SK-N-SH (cell line): ENCODE data around the gene POLR2A. TPM values are rescaled to one million over a fixed set of nuclear protein-coding genes. Genes with fewer than 3 reads are reported as not detected.

Experiments
- CTCF ChIA-PET: fragments of 300-600, 350-600 bp; formaldehyde crosslinking; extraction: SDS; loops from one replicate; lab custom pipeline; 2021; lab: Yijun Ruan, JAX
- POLR2A ChIA-PET: fragments of 350-600 bp; sonication (Branson Sonifier 250); formaldehyde crosslinking; extraction: SDS; loops from one replicate; lab custom pipeline; 2020; ENCODE audit warnings: antibody characterized with exemption, inconsistent platforms; lab: Yijun Ruan, JAX
- DNase-seq: peaks from one replicate; pipeline ENCODE4 v3.0.0; 2012
- H2AFZ ChIP-seq: fragments of 200-600 bp; sonication (generic); 2 replicates; pipeline ENCODE4 v1.8.1; 2016; ENCODE audit warnings: antibody characterized with exemption, mild to moderate bottlenecking, low read depth
- H3F3A ChIP-seq: fragments of 200-600 bp; sonication (generic); replicated peaks from 2 replicates; pipeline ENCODE3; 2016; ENCODE audit warnings: antibody characterized with exemption, mild to moderate bottlenecking; ENCODE audit not compliant: insufficient read depth
- H3K27ac ChIP-seq, 2 experiments: fragments of 200-500 bp in 1 of 2; fragments of 200-600 bp in 1 of 2; sonication (Bioruptor generic) in 1 of 2; sonication (generic), shearing (Covaris generic) in 1 of 2; 2 replicates each; pipeline versions ENCODE4 v1.5.1 to v1.6.1; 2014 to 2016; ENCODE audit warnings: low read depth in 2 of 2, inconsistent platforms in 1 of 2, low read length in 1 of 2, mild to moderate bottlenecking in 1 of 2, mixed read lengths in 1 of 2
- H3K27me3 ChIP-seq: fragments of 200-600 bp; sonication (generic), shearing (Covaris generic); 2 replicates; pipeline ENCODE4 v1.6.1; 2016; ENCODE audit warnings: mixed run types; ENCODE audit not compliant: insufficient read depth
- H3K36me3 ChIP-seq, 2 experiments: fragments of 200-500 bp in 1 of 2; fragments of 200-600 bp in 1 of 2; sonication (Bioruptor generic) in 1 of 2; sonication (generic) in 1 of 2; replicated peaks in 1 of 2; 2 replicates each; pipeline versions ENCODE3 to v1.5.1; 2014 to 2016; ENCODE audit warnings: low read length in 1 of 2, mild to moderate bottlenecking in 1 of 2; ENCODE audit not compliant: insufficient read depth in 2 of 2, control insufficient read depth in 1 of 2
- H3K4me1 ChIP-seq, 2 experiments: fragments of 200-500 bp in 1 of 2; fragments of 200-600 bp in 1 of 2; sonication (Bioruptor generic) in 1 of 2; sonication (generic), shearing (Covaris generic) in 1 of 2; 2 replicates each; pipeline versions ENCODE4 v1.5.1 to v1.6.1; 2014 to 2016; ENCODE audit warnings: low read depth in 1 of 2, low read length in 1 of 2, mixed run types in 1 of 2; ENCODE audit not compliant: insufficient read depth in 2 of 2, control insufficient read depth in 1 of 2
- H3K4me2 ChIP-seq: fragments of 200-600 bp; sonication (generic), shearing (Covaris generic); 2 replicates; pipeline ENCODE4 v1.6.1; 2017; ENCODE audit warnings: mixed run types
- H3K4me3 ChIP-seq, 2 experiments: fragments of 200-500 bp in 1 of 2; fragments of 200-600 bp in 1 of 2; sonication (Bioruptor generic) in 1 of 2; sonication (generic), shearing (Covaris generic) in 1 of 2; 2 replicates each; pipeline versions ENCODE4 v1.5.1 to v1.8.1; 2014 to 2016; ENCODE audit warnings: low read depth in 2 of 2, inconsistent platforms in 1 of 2, low read length in 1 of 2, mild to moderate bottlenecking in 1 of 2, mixed read lengths in 1 of 2, moderate library complexity in 1 of 2
- H3K79me2 ChIP-seq: fragments of 200-600 bp; sonication (generic); 2 replicates; pipeline ENCODE4 v1.8.1; 2017; ENCODE audit warnings: mild to moderate bottlenecking; ENCODE audit not compliant: insufficient read depth
- H3K9ac ChIP-seq: fragments of 200-600 bp; sonication (generic); 2 replicates; pipeline ENCODE4 v1.6.1; 2017; ENCODE audit warnings: mixed run types
- H3K9me2 ChIP-seq: fragments of 200-600 bp; sonication (generic); 2 replicates; pipeline ENCODE4 v1.6.1; 2017; ENCODE audit warnings: mixed run types
- H3K9me3 ChIP-seq: fragments of 200-600 bp; sonication (generic); 2 replicates; pipeline ENCODE4 v1.6.1; 2017; ENCODE audit warnings: mixed run types, mild to moderate bottlenecking, moderate library complexity
- H4K20me1 ChIP-seq: fragments of 200-600 bp; sonication (generic); 2 replicates; pipeline ENCODE4 v1.6.1; 2017; ENCODE audit warnings: mild to moderate bottlenecking, mixed run types; ENCODE audit not compliant: insufficient read depth
- ELF1 ChIP-seq: IDR thresholded peaks from 2 replicates; pipeline ENCODE4 v1.4.0; 2012
- EZH2phosphoT487 ChIP-seq: fragments of 200-600 bp; sonication (generic); IDR thresholded peaks from 2 replicates; pipeline ENCODE4 v1.6.1; 2017; ENCODE audit warnings: low read depth, mixed run types, mild to moderate bottlenecking, antibody characterized with exemption, moderate library complexity, borderline replicate concordance
- FOXJ3 ChIP-seq: sonication (generic); formaldehyde crosslinking; IDR thresholded peaks from 2 replicates; pipeline ENCODE4 v1.5.1; 2020; ENCODE audit warnings: mild to moderate bottlenecking, missing genetic modification reagents
- FOXM1 ChIP-seq: IDR thresholded peaks from 2 replicates; pipeline ENCODE4 v1.4.0; 2012; ENCODE audit warnings: low read depth, mild to moderate bottlenecking
- MXI1 ChIP-seq: IDR thresholded peaks from 2 replicates; pipeline ENCODE4 v1.6.1; 2012; ENCODE audit warnings: mild to moderate bottlenecking, low read depth, low read length, improper control_type of control experiment
- RCOR1 ChIP-seq: fragments of 150-350 bp; IDR thresholded peaks from 2 replicates; pipeline ENCODE4 v1.6.1; 2017; ENCODE audit warnings: antibody characterized with exemption, low read length
- RFX5 ChIP-seq: IDR thresholded peaks from 2 replicates; pipeline ENCODE4 v1.6.1; 2012; ENCODE audit warnings: mild to moderate bottlenecking, improper control_type of control experiment, low read length
- SIN3A ChIP-seq: IDR thresholded peaks from 2 replicates; pipeline ENCODE4 v1.6.1; 2012; ENCODE audit warnings: low read depth, mild to moderate bottlenecking, low read length, moderate library complexity, borderline replicate concordance
- TEAD4 ChIP-seq: IDR thresholded peaks from 2 replicates; pipeline ENCODE4 v1.4.0; 2012; ENCODE audit warnings: mild to moderate bottlenecking, borderline replicate concordance; ENCODE audit not compliant: insufficient read depth
- USF2 ChIP-seq: fragments of 150-350 bp; IDR thresholded peaks from 2 replicates; pipeline ENCODE4 v1.6.1; 2017; ENCODE audit warnings: antibody characterized with exemption, low read length, low read depth, borderline replicate concordance
- ZBTB33 ChIP-seq: IDR thresholded peaks from 2 replicates; pipeline ENCODE4 v1.4.0; 2012; ENCODE audit warnings: low read depth, borderline replicate concordance
- WGBS: methylation state at CpG from one replicate; pipeline ENCODE4 v1.1.6; 2017; ENCODE audit warnings: low lambda C conversion rate; 5-methylcytosine and 5-hydroxymethylcytosine counted together
- polyA plus RNA-seq, 3 experiments: library from polyadenylated mRNA; depleted of rRNA; stranded (reverse); fragments of >200 nt; gene quantifications; 2 replicates each; pipeline ENCODE4 v1.2.3, GENCODE V29; 2012

POLR2A gene
- polyA plus RNA-seq, 1 of the 3 experiments (the other 2 are of a cell fraction): 37.3 TPM

DNA sequence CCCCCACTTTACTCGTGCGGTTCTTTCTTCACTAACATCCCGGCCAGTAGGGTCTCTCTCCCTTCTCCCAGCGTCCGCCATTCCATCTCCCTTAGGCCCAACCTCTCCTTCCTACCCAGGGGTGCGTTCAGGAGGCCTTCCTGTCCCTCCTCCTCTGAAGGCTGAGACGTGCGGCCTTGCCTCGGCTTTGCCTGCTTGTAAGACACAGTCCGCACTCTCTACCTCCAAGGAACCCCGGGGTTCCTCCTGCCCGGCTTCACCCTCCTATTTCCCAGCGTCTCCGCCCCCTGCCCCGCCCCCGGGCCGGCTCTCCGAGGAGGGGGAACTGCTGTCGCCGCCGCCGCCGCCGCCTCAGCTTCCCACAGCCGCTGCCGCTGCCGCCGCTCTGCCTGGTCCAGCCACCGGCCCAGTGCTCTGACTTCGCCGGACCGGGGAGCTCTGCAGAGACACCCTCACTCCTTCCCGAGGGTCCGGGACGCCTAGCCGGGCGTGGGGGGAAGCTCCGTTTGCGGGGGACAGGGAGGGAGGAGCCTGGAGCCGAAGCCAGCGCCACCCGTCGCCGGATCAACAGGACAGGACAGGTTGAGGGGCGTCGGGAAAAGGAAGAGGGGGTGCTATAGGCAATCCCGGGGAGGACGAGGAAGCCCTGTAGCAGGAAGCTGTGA is 46.1 kb upstream of the POLR2A start:
- WGBS: 93% methylated on average over 48 of the region's 48 CpGs
- Histone ChIP-seq H3K79me2 (peaks cover 7% of the 10 kb centered on the region; the same call in 1 of the 2 replicates), H3K27ac (no peak overlapping the region; a peak in 1 of 4 replicates), H2AFZ (no peak overlapping the region), H3K9me3 (no peaks in the 10 kb centered on the region), H3K4me2 (no peak overlapping the region), H3F3A (peaks cover 14% of the 10 kb centered on the region), H3K4me1 (peaks cover 0 to 27% of the 10 kb centered on the region in 2 experiments; a peak in 1 of 4 replicates), H3K4me3 (no peak overlapping the region), H3K27me3 (no peaks in the 10 kb centered on the region), H3K9ac (no peak overlapping the region), H3K36me3 (peaks cover 0 to 4% of the 10 kb centered on the region in 2 experiments), H4K20me1 (no peaks in the 10 kb centered on the region), H3K9me2 (no peaks in the 10 kb centered on the region)
- TF ChIP-seq TEAD4 (no peak), ELF1 (no peak), MXI1 (no peak), RFX5 (no peak), EZH2phosphoT487 (no peak), SIN3A (no peak), RCOR1 (no peak), FOXJ3 (CRISPR knock-in tag) (no peak), USF2 (no peak), FOXM1 (no peak), ZBTB33 (no peak)
- DNase-seq: no peak
- CTCF ChIA-PET: interaction anchor here (0.9 to 3.9 kb wide), 12 partner anchors 10 to 123 kb away, joined by 3 to 27 read pairs (median 7); partner anchors contain the start of genes NLGN2, POLR2A, SENP3 and TMEM95
- POLR2A ChIA-PET: interaction anchor here (1.9 kb wide), 1 partner anchor 46 kb away, joined by 11 read pairs; the partner anchor contains the start of gene POLR2A
